HepG2 (cell line): ENCODE measurements around the gene DLG1. TPM values are rescaled to one million over a fixed set of nuclear protein-coding genes. Genes with fewer than 3 reads are reported as not detected.

Experiments used
- PLRG1 ChIP-seq: fragments of 450-650 bp; conservative IDR thresholded peaks from 2 replicates; pipeline ENCODE4 v1.6.1; 2016
- RERE ChIP-seq: IDR thresholded peaks from 2 replicates; pipeline ENCODE4 v1.6.1; 2016; ENCODE audit warnings: low read depth, missing genetic modification reagents, missing compliant biosample characterization
- RFX3 ChIP-seq: IDR thresholded peaks from 2 replicates; pipeline ENCODE4 v1.6.1; 2016; ENCODE audit warnings: missing biosample characterization, missing genetic modification reagents
- RXRB ChIP-seq: IDR thresholded peaks from 2 replicates; pipeline ENCODE4 v1.6.1; 2016; ENCODE audit warnings: borderline replicate concordance, missing genetic modification reagents, missing compliant biosample characterization
- TFDP1 ChIP-seq: IDR thresholded peaks from 2 replicates; pipeline ENCODE4 v1.6.1; 2016; ENCODE audit warnings: missing compliant biosample characterization, missing genetic modification reagents, borderline replicate concordance
- ZBTB10 ChIP-seq: sonication (generic); formaldehyde crosslinking; IDR thresholded peaks from 2 replicates; pipeline ENCODE4 v1.4.0; 2020; ENCODE audit warnings: missing genetic modification reagents, borderline replicate concordance
- ZBTB44 ChIP-seq: sonication (generic); formaldehyde crosslinking; IDR thresholded peaks from 2 replicates; pipeline ENCODE4 v1.4.0; 2020; ENCODE audit warnings: missing genetic modification reagents
- ZNF382 ChIP-seq: sonication (generic); formaldehyde crosslinking; IDR thresholded peaks from 2 replicates; pipeline ENCODE4 v1.5.0; 2020; ENCODE audit warnings: missing genetic modification reagents, mild to moderate bottlenecking, borderline replicate concordance
- ZNF550 ChIP-seq: sonication (generic); formaldehyde crosslinking; IDR thresholded peaks from 2 replicates; pipeline ENCODE4 v1.4.0; 2020; ENCODE audit warnings: mild to moderate bottlenecking, missing genetic modification reagents, borderline replicate concordance
- ZSCAN30 ChIP-seq: sonication (generic); formaldehyde crosslinking; IDR thresholded peaks from 2 replicates; pipeline ENCODE4 v1.5.0; 2020; ENCODE audit warnings: mild to moderate bottlenecking, missing genetic modification reagents
- polyA plus RNA-seq, 8 experiments: library from polyadenylated mRNA; depleted of rRNA in 3 of 8; stranded (reverse) in 7 of 8; unstranded in 1 of 8; fragments of >200 nt; fragmentation: Illumina TruSeq in 4 of 8; extraction: Trizol in 4 of 8; gene quantifications; 2 replicates each; pipeline versions ENCODE4 v1.2.1 to v1.2.3, GENCODE V29; 2011 to 2016; ENCODE audit warnings: low read depth in 4 of 8, missing spikeins in 1 of 8, mixed read lengths in 1 of 8; ENCODE audit not compliant: insufficient read depth in 1 of 8
- total RNA-seq, 5 experiments: library from RNA; depleted of rRNA; stranded (reverse); fragments of >200 nt; fragmentation: Illumina TruSeq; extraction: Trizol; gene quantifications; 2 replicates each; pipeline ENCODE4 v1.2.3, GENCODE V29; 2016; ENCODE audit warnings: low read depth in 1 of 5

Gene DLG1
- total and polyA plus RNA-seq, 2 of the 13 experiments (the other 11 are each of a cell fraction or from before 2014, with no cell fraction given) = 30.5 to 104 TPM

GRCh38 chr3:197028728-197029510, 269.5 kb downstream of the DLG1 start (continued):
- TF ChIP-seq ZBTB44 (no peak), ZNF382 (CRISPR knock-in tag) (no peak), RFX3 (no peak), RXRB (no peak), TFDP1 (CRISPR knock-in tag) (peak; percentile 36; the same call in 1 of the 2 replicates), PLRG1 (no peak), ZBTB10 (no peak), RERE (no peak), ZSCAN30 (0 out of 2 replicates have a peak, but pooled peaks have one; percentile 8), ZNF550 (CRISPR knock-in tag) (no peak)
